Right atrium auricular region (tissue), 2 donors: ENCODE data around the gene GPX1. TPM values are rescaled to one million over a fixed set of nuclear protein-coding genes. Genes with fewer than 3 reads are reported as not detected.

ENCODE experiments used
- DNase-seq: peaks from one replicate; pipeline ENCODE4 v3.0.0-alpha.2; 2019; ENCODE audit warnings: low spot score
- H3K27ac ChIP-seq, 2 donors: fragments of 200-600 bp; sonication (generic); 1 replicate in 1 of 2; 2 replicates in 1 of 2; pipeline ENCODE4 v1.5.1; 2016 to 2019
- H3K27me3 ChIP-seq, 2 donors: fragments of 200-600 bp; sonication (generic); one replicate each; pipeline versions ENCODE4 v1.5.1 to v1.6.0; 2017 to 2019
- H3K36me3 ChIP-seq: fragments of 200-600 bp; sonication (generic); one replicate; pipeline ENCODE4 v1.5.1; 2016
- H3K4me1 ChIP-seq, 2 donors: fragments of 200-600 bp; sonication (generic); one replicate each; pipeline versions ENCODE4 v1.5.1 to v1.6.0; 2017 to 2019
- H3K4me3 ChIP-seq, 2 donors: fragments of 200-600 bp; sonication (generic); 1 replicate in 1 of 2; 2 replicates in 1 of 2; pipeline ENCODE4 v1.5.1; 2017 to 2019; ENCODE audit warnings: mild to moderate bottlenecking in 1 of 2, moderate library complexity in 1 of 2
- H3K9me3 ChIP-seq, 2 donors: fragments of 200-600 bp; sonication (generic); one replicate each; pipeline ENCODE4 v1.5.1; 2019
- CTCF ChIP-seq, 2 donors: fragments of 200-600 bp; sonication (generic); IDR thresholded peaks; one replicate each; pipeline ENCODE4 v1.5.1; 2019; ENCODE audit warnings: antibody characterized with exemption in 2 of 2
- total RNA-seq, 2 donors: library from RNA; depleted of rRNA; stranded (reverse); fragments of >200 nt; gene quantifications; one replicate each; pipeline ENCODE4 v1.1.0, GENCODE V29; 2016

GPX1 gene
- total RNA-seq, 2 donors from 2014 or later: 121 to 276 TPM

DNA sequence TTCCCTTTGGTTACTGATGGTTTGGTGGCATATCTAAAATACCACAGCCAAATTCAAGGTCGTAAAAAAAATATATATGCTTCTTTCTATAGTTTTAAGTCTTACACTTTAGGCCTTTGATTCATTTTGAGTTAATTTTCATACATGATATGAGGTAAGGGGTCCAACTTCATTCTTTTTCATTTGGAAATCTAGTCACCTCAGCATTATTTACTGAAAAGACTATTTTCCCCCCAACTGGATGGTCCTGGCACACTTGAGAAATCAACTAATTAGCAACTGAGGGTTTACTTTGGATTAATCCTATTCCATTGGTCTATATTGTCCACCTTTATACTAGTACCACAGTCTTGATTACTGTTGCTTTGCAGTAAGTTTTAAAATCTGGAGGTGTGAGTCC, 27.5 kb upstream of the GPX1 start:
- Histone ChIP-seq H3K27ac (no peak overlapping the region), H3K4me1 (peaks cover 0 to 37% of the 10 kb centered on the region in 2 donors), H3K36me3 (no peaks in the 10 kb centered on the region)

GRCh38 chr3:49383387-49383786, 25.2 kb upstream of the GPX1 start:
- no peak for TF ChIP-seq CTCF (IDR thresholded peaks at IDR 0.05)
- Histone ChIP-seq H3K4me3 (no peak overlapping the region), H3K4me1 (peaks cover 0 to 28% of the 10 kb centered on the region in 2 donors), H3K27ac (no peak overlapping the region), H3K27me3 (no peaks in the 10 kb centered on the region), H3K9me3 (no peaks in the 10 kb centered on the region), H3K36me3 (no peaks in the 10 kb centered on the region)
- DNase-seq: no peak

More for the DNA sequence above, 27.5 kb upstream of the GPX1 start:
- H3K9me3 ChIP-seq: no peaks in the 10 kb centered on the region
- TF ChIP-seq CTCF (IDR thresholded peaks at IDR 0.05): no peak
- DNase-seq: no peak
- no peaks in the 10 kb centered on the region for H3K27me3 ChIP-seq
- H3K4me3 ChIP-seq: no peak overlapping the region

- H3K27ac ChIP-seq: peak overlapping the region in 1 of 2 donors; percentile 39
- no peak for TF ChIP-seq CTCF (IDR thresholded peaks at IDR 0.05)
- H3K36me3 ChIP-seq: peaks cover 23% of the 10 kb centered on the region
- H3K4me3 ChIP-seq: no peak overlapping the region
- DNase-seq: peak; percentile 68
- H3K4me1 ChIP-seq: no peaks in the 10 kb centered on the region
- H3K9me3 ChIP-seq: no peaks in the 10 kb centered on the region
- no peaks in the 10 kb centered on the region for H3K27me3 ChIP-seq
Observed at GRCh38 chr3:49378249-49378895, 20.2 kb upstream of the GPX1 start.

- H3K4me1 ChIP-seq: no peaks in the 10 kb centered on the region
- DNase-seq: no peak
- H3K27ac ChIP-seq: no peak overlapping the region
- no peak for TF ChIP-seq CTCF (IDR thresholded peaks at IDR 0.05)
- no peaks in the 10 kb centered on the region for H3K9me3 ChIP-seq
- H3K36me3 ChIP-seq: peaks cover 32% of the 10 kb centered on the region
- H3K27me3 ChIP-seq: no peaks in the 10 kb centered on the region
- H3K4me3 ChIP-seq: no peak overlapping the region
Observed at GRCh38 chr3:49377483-49377882, 19.3 kb upstream of the GPX1 start.

GRCh38 chr3:49371946-49372345, 13.8 kb upstream of the GPX1 start:
- no peak for TF ChIP-seq CTCF (IDR thresholded peaks at IDR 0.05)
- peaks cover 83% of the 10 kb centered on the region for H3K36me3 ChIP-seq
- no peak overlapping the region for H3K4me3 ChIP-seq
- H3K9me3 ChIP-seq: no peaks in the 10 kb centered on the region
- no peak overlapping the region for H3K27ac ChIP-seq
- H3K27me3 ChIP-seq: no peaks in the 10 kb centered on the region
- DNase-seq: no peak
- H3K4me1 ChIP-seq: no peaks in the 10 kb centered on the region
